Activated B cell treated with CpG ODN at 0.5 μM for 24 hours (primary cell): ENCODE measurements around the gene TIAM1. TPM values are rescaled to one million over a fixed set of nuclear protein-coding genes. Genes with fewer than 3 reads are reported as not detected.

Source experiments
- ATAC-seq: fragments of 200-7000 bp; cut with Tn5 transposase; one replicate; pipeline ENCODE4 v1.10.0; 2021; ENCODE audit warnings: low read depth, mild to moderate bottlenecking, moderate library complexity
- CTCF ChIA-PET: fragments of 350-600 bp; sonication (Branson Sonifier 250); formaldehyde crosslinking; loops from one replicate; lab custom pipeline; 2021; ENCODE audit warnings: antibody characterized with exemption; lab: Charles Lee
- POLR2A ChIA-PET: fragments of 350-600 bp; sonication (Branson Sonifier 250); formaldehyde crosslinking; loops from one replicate; lab custom pipeline; 2021; ENCODE audit warnings: antibody characterized with exemption; lab: Charles Lee
- DNase-seq: peaks from one replicate; pipeline ENCODE4 v3.0.0; 2022
- H3K27ac Mint-ChIP-seq: one replicate; pipeline ENCODE4 v1.8.0; 2020; ENCODE audit warnings: mixed read lengths
- H3K27me3 Mint-ChIP-seq: one replicate; pipeline ENCODE4 v1.8.0; 2021; ENCODE audit warnings: mixed read lengths
- H3K36me3 Mint-ChIP-seq: one replicate; pipeline ENCODE4 v1.8.0; 2021; ENCODE audit warnings: low read depth, mixed read lengths
- H3K4me1 Mint-ChIP-seq: one replicate; pipeline ENCODE4 v1.8.0; 2021; ENCODE audit warnings: mixed read lengths
- H3K4me3 Mint-ChIP-seq: one replicate; pipeline ENCODE4 v1.8.0; 2020; ENCODE audit warnings: mild to moderate bottlenecking, mixed read lengths
- H3K9me3 Mint-ChIP-seq: one replicate; pipeline ENCODE4 v1.8.0; 2020; ENCODE audit warnings: mixed read lengths
- intact Hi-C: fragments of 100-400 bp; cut with micrococcal nuclease; formaldehyde crosslinking; loops from one replicate; pipeline ENCODE4 v1.15.1; 2024
- total RNA-seq: library from RNA; stranded (reverse); gene quantifications from 2 replicates; pipeline ENCODE4 v1.2.3, GENCODE V29; 2022
- TF ChIP-seq, protein P1 (sequence below): fragments of 200-600 bp; IDR thresholded peaks from one replicate; pipeline ENCODE4 v1.8.0; 2022; ENCODE audit warnings: antibody characterized with exemption, mild to moderate bottlenecking

Gene TIAM1
- total RNA-seq, 1 donor from 2014 or later: 0.84 TPM

DNA sequence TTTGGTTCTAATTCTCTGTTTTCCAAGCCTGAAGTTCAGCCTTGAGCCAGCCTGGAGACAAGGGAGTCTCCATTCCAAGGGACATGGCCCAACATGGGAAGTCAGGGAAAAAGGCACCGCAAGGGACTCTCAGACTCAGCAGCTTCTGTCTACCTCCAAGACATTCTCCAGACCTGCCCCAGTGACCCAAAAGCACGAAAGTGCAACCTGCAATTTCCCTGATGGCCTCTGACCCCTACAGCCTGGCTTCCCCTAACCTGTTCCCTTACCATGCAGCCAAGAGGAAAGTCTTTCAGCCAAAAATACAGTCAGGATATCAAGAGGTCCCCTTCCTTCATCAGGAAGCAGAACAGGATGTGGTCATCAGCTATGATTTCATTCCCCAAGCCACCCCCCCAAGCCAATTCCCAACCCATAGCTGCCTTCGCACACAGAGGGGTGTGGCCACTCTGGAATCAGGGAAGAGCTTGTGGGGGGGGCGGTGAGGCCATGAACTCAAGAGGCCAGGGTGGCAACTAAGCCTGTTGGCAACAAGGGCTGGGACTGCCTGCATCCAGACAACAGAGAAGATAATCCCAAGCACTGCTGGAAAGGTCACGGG, 59.2 kb downstream of the TIAM1 start:
- H3K4me1 Mint-ChIP-seq: no peaks in the 10 kb centered on the region
- H3K27ac Mint-ChIP-seq: no peak overlapping the region

GRCh38 chr21:31283025-31283424, 61.0 kb downstream of the TIAM1 start:
- ATAC-seq: no peak
- CTCF ChIA-PET: no interaction called here
- intact Hi-C loops: no loop called here

More for the DNA sequence above, 59.2 kb downstream of the TIAM1 start:
- ChIA-PET POLR2A (interaction anchor here (0.6 kb wide), 1 partner anchor 9 kb away, joined by 3 read pairs; no protein-coding TSS in a partner anchor), CTCF (no interaction called here)
- TF ChIP-seq, protein P1, sequence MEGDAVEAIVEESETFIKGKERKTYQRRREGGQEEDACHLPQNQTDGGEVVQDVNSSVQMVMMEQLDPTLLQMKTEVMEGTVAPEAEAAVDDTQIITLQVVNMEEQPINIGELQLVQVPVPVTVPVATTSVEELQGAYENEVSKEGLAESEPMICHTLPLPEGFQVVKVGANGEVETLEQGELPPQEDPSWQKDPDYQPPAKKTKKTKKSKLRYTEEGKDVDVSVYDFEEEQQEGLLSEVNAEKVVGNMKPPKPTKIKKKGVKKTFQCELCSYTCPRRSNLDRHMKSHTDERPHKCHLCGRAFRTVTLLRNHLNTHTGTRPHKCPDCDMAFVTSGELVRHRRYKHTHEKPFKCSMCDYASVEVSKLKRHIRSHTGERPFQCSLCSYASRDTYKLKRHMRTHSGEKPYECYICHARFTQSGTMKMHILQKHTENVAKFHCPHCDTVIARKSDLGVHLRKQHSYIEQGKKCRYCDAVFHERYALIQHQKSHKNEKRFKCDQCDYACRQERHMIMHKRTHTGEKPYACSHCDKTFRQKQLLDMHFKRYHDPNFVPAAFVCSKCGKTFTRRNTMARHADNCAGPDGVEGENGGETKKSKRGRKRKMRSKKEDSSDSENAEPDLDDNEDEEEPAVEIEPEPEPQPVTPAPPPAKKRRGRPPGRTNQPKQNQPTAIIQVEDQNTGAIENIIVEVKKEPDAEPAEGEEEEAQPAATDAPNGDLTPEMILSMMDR: no peak
- Mint-ChIP-seq H3K9me3 (peaks cover 10% of the 10 kb centered on the region), H3K36me3 (no peaks in the 10 kb centered on the region), H3K4me3 (no peak overlapping the region), H3K27me3 (no peaks in the 10 kb centered on the region)
- DNase-seq: no peak
- intact Hi-C loops: no loop called here
- no peak for ATAC-seq

GRCh38 chr21:31282095-31282709, 61.9 kb downstream of the TIAM1 start:
- Mint-ChIP-seq H3K36me3 (no peaks in the 10 kb centered on the region), H3K4me3 (no peak overlapping the region), H3K4me1 (no peaks in the 10 kb centered on the region), H3K27ac (no peak overlapping the region), H3K27me3 (no peaks in the 10 kb centered on the region), H3K9me3 (peaks cover under 1% of the 10 kb centered on the region)
- ChIA-PET CTCF (no interaction called here), POLR2A (no interaction called here)
- intact Hi-C loops: no loop called here
- DNase-seq (no peak), ATAC-seq (no peak)
- TF ChIP-seq, protein P1: no peak

More at GRCh38 chr21:31283025-31283424, 61.0 kb downstream of the TIAM1 start:
- POLR2A ChIA-PET: no interaction called here
- H3K36me3 Mint-ChIP-seq: no peaks in the 10 kb centered on the region
- no peaks in the 10 kb centered on the region for H3K4me1 Mint-ChIP-seq
- peaks cover 6% of the 10 kb centered on the region for H3K9me3 Mint-ChIP-seq
- TF ChIP-seq, protein P1: no peak
- H3K27ac Mint-ChIP-seq: no peak overlapping the region
- DNase-seq: no peak
- no peak overlapping the region for H3K4me3 Mint-ChIP-seq
- H3K27me3 Mint-ChIP-seq: no peaks in the 10 kb centered on the region

DNA sequence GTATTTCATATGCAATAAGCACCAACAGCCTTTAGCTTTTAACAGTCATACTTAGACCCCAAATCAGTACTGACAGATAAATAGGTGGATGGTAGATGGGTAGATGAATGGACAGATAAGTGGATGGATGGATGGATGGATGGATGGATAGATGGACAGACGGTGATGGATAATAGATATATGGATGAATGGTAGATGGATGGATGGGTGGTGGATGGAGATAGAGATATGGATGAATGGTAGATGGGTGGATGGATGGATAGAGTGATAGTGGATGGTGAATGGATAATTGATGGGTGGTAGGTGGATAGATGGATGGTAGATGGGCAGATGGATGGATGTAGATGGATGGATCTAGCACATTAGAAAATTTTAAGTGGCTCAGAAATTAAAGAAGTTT, 62.5 kb downstream of the TIAM1 start:
- no peaks in the 10 kb centered on the region for H3K27me3 Mint-ChIP-seq
- no peak for DNase-seq
- no peak overlapping the region for H3K4me3 Mint-ChIP-seq
- CTCF ChIA-PET: no interaction called here
- intact Hi-C loops: no loop called here
- H3K4me1 Mint-ChIP-seq: no peaks in the 10 kb centered on the region
- TF ChIP-seq, protein P1: no peak
- H3K9me3 Mint-ChIP-seq: no peaks in the 10 kb centered on the region
- H3K36me3 Mint-ChIP-seq: no peaks in the 10 kb centered on the region
- POLR2A ChIA-PET: no interaction called here
- no peak overlapping the region for H3K27ac Mint-ChIP-seq
- ATAC-seq: no peak

GRCh38 chr21:31279986-31280385, 64.1 kb downstream of the TIAM1 start:
- no peaks in the 10 kb centered on the region for H3K9me3 Mint-ChIP-seq
- ChIA-PET POLR2A (no interaction called here), CTCF (no interaction called here)
- TF ChIP-seq, protein P1: no peak
- H3K36me3 Mint-ChIP-seq: no peaks in the 10 kb centered on the region
- H3K27me3 Mint-ChIP-seq: no peaks in the 10 kb centered on the region
- DNase-seq (no peak), ATAC-seq (no peak)
- no peak overlapping the region for H3K4me3 Mint-ChIP-seq
- intact Hi-C loops: no loop called here
- H3K4me1 Mint-ChIP-seq: no peaks in the 10 kb centered on the region
- no peak overlapping the region for H3K27ac Mint-ChIP-seq
